ENCODE data around the gene GCAT.

The GCAT gene

GRCh38 chr22:37831472-37831871 is 23.7 kb downstream of the GCAT start:
- TF ChIP-seq POLR2A (IDR thresholded peaks at IDR 0.05; ENCODE audit: low read depth, low read length) = no peak
- no peak for TF ChIP-seq POLR2AphosphoS5 (IDR thresholded peaks at IDR 0.05; ENCODE audit: low read depth, low read length)
- no peak for TF ChIP-seq TAF1 (IDR thresholded peaks at IDR 0.05; ENCODE audit: borderline replicate concordance, low read depth, low read length)
- DNase-seq (ENCODE audit: insufficient read length) = no peak
- no peak for FAIRE-seq

- DNase-seq (ENCODE audit: insufficient read length) (no peak), FAIRE-seq (no peak)
- TF ChIP-seq POLR2A (IDR thresholded peaks at IDR 0.05; ENCODE audit: low read depth, low read length) = no peak
- no peak for TF ChIP-seq POLR2AphosphoS5 (IDR thresholded peaks at IDR 0.05; ENCODE audit: low read depth, low read length)
- TF ChIP-seq TAF1 (IDR thresholded peaks at IDR 0.05; ENCODE audit: borderline replicate concordance, low read depth, low read length) = no peak
These were observed 24.5 kb downstream of the GCAT start for GRCh38 chr22:37832022-37832857.

GRCh38 chr22:37842015-37842793 is 34.5 kb downstream of the GCAT start:
- TF ChIP-seq POLR2A (IDR thresholded peaks at IDR 0.05; ENCODE audit: low read depth, low read length) = no peak
- no peak for TF ChIP-seq POLR2AphosphoS5 (IDR thresholded peaks at IDR 0.05; ENCODE audit: low read depth, low read length)
- TF ChIP-seq TAF1 (IDR thresholded peaks at IDR 0.05; ENCODE audit: borderline replicate concordance, low read depth, low read length) = no peak
- no peak for FAIRE-seq
- no peak for DNase-seq (ENCODE audit: insufficient read length)

- DNase-seq (ENCODE audit: insufficient read length) (peak; percentile 55), FAIRE-seq (no peak)
These were observed 36.0 kb downstream of the GCAT start for GRCh38 chr22:37843741-37844089.

GRCh38 chr22:37844904-37845329 is 37.2 kb downstream of the GCAT start:
- DNase-seq (ENCODE audit: insufficient read length) = no peak
- TF ChIP-seq TAF1 (IDR thresholded peaks at IDR 0.05; ENCODE audit: borderline replicate concordance, low read depth, low read length) = no peak
- TF ChIP-seq POLR2AphosphoS5 (IDR thresholded peaks at IDR 0.05; ENCODE audit: low read depth, low read length) = no peak
- no peak for TF ChIP-seq POLR2A (IDR thresholded peaks at IDR 0.05; ENCODE audit: low read depth, low read length)
- FAIRE-seq = no peak

More at GRCh38 chr22:37843741-37844089, 36.0 kb downstream of the GCAT start:
- TF ChIP-seq POLR2A (IDR thresholded peaks at IDR 0.05; ENCODE audit: low read depth, low read length) (no peak), POLR2AphosphoS5 (IDR thresholded peaks at IDR 0.05; ENCODE audit: low read depth, low read length) (no peak), TAF1 (IDR thresholded peaks at IDR 0.05; ENCODE audit: borderline replicate concordance, low read depth, low read length) (no peak)

- TF ChIP-seq POLR2AphosphoS5 (IDR thresholded peaks at IDR 0.05; ENCODE audit: low read depth, low read length) = no peak
- no peak for TF ChIP-seq TAF1 (IDR thresholded peaks at IDR 0.05; ENCODE audit: borderline replicate concordance, low read depth, low read length)
- TF ChIP-seq POLR2A (IDR thresholded peaks at IDR 0.05; ENCODE audit: low read depth, low read length) = no peak
- DNase-seq (ENCODE audit: insufficient read length) (no peak), FAIRE-seq (no peak)
These were observed 38.7 kb downstream of the GCAT start for GRCh38 chr22:37846433-37846832.

- TF ChIP-seq POLR2A (IDR thresholded peaks at IDR 0.05; ENCODE audit: low read depth, low read length) = no peak
- no peak for TF ChIP-seq POLR2AphosphoS5 (IDR thresholded peaks at IDR 0.05; ENCODE audit: low read depth, low read length)
- no peak for TF ChIP-seq TAF1 (IDR thresholded peaks at IDR 0.05; ENCODE audit: borderline replicate concordance, low read depth, low read length)
- DNase-seq (ENCODE audit: insufficient read length) = no peak
- no peak for FAIRE-seq
These were observed 40.9 kb downstream of the GCAT start for GRCh38 chr22:37848587-37849088.

GRCh38 chr22:37849089-37849751 is 41.5 kb downstream of the GCAT start, which contains the start of gene EIF3L:
Gene EIF3L (plus strand): TSS chr22:37849419. CDS start chr22:37849450, 31 bp downstream.
- TF ChIP-seq TAF1 (IDR thresholded peaks at IDR 0.05; ENCODE audit: borderline replicate concordance, low read depth, low read length) (peak; percentile 81), POLR2A (IDR thresholded peaks at IDR 0.05; ENCODE audit: low read depth, low read length) (peak; percentile 94), POLR2AphosphoS5 (IDR thresholded peaks at IDR 0.05; ENCODE audit: low read depth, low read length) (peak; percentile 96)
- peak; percentile 93 for DNase-seq (ENCODE audit: insufficient read length)
- peak; percentile 91 for FAIRE-seq

GRCh38 chr22:37850801-37851200 is 43.1 kb downstream of the GCAT start:
- DNase-seq (ENCODE audit: insufficient read length) = no peak
- FAIRE-seq = no peak
- TF ChIP-seq POLR2AphosphoS5 (IDR thresholded peaks at IDR 0.05; ENCODE audit: low read depth, low read length) = no peak
- TF ChIP-seq TAF1 (IDR thresholded peaks at IDR 0.05; ENCODE audit: borderline replicate concordance, low read depth, low read length) = no peak
- no peak for TF ChIP-seq POLR2A (IDR thresholded peaks at IDR 0.05; ENCODE audit: low read depth, low read length)

GRCh38 chr22:37852418-37852817 is 44.7 kb downstream of the GCAT start:
- TF ChIP-seq POLR2AphosphoS5 (IDR thresholded peaks at IDR 0.05; ENCODE audit: low read depth, low read length) = no peak
- no peak for TF ChIP-seq POLR2A (IDR thresholded peaks at IDR 0.05; ENCODE audit: low read depth, low read length)
- no peak for TF ChIP-seq TAF1 (IDR thresholded peaks at IDR 0.05; ENCODE audit: borderline replicate concordance, low read depth, low read length)
- DNase-seq (ENCODE audit: insufficient read length) = no peak
- FAIRE-seq = no peak

- TF ChIP-seq TAF1 (IDR thresholded peaks at IDR 0.05; ENCODE audit: borderline replicate concordance, low read depth, low read length) (no peak), POLR2AphosphoS5 (IDR thresholded peaks at IDR 0.05; ENCODE audit: low read depth, low read length) (no peak), POLR2A (IDR thresholded peaks at IDR 0.05; ENCODE audit: low read depth, low read length) (no peak)
- no peak for FAIRE-seq
These were observed 47.2 kb downstream of the GCAT start for GRCh38 chr22:37854946-37855345.

More at GRCh38 chr22:37854946-37855345, 47.2 kb downstream of the GCAT start:
- no peak for DNase-seq (ENCODE audit: insufficient read length)
